ENCODE measurements around the gene FAM90A1. TPM values are rescaled to one million over a fixed set of nuclear protein-coding genes. Genes with fewer than 3 reads are reported as not detected.
"Not testable (repeated sequence)": the region's sequence is repeated elsewhere in the genome, so short reads cannot be mapped to it uniquely, and the experiment has no call there.

FAM90A1 gene
- total and polyA plus RNA-seq, 2 donors (not counting 1 experiment from before 2014, with no cell fraction given), result 0.05 to 0.33 TPM

- H3K27ac ChIP-seq (ENCODE audit: insufficient read depth, low read length); H3K4me1 ChIP-seq (ENCODE audit: control insufficient read depth, extremely low read depth, insufficient read depth, low read length); H3K79me2 ChIP-seq (ENCODE audit: control insufficient read depth, insufficient read depth, low read length); H2AFZ ChIP-seq (ENCODE audit: low read length); H3K9ac ChIP-seq (ENCODE audit: insufficient read depth, low read length); DNase-seq (ENCODE audit: low read depth in 2 of 2); H3K9me3 ChIP-seq (ENCODE audit: control insufficient read depth, insufficient read depth, low read depth, low read length); H3K4me2 ChIP-seq (ENCODE audit: extremely low read depth, insufficient read depth, low read length); H3K36me3 ChIP-seq (ENCODE audit: control insufficient read depth, insufficient read depth, low read length); H3K4me3 ChIP-seq (replicated peaks in 1 of 4; ENCODE audit: control extremely low read depth in 1 of 4, insufficient read depth in 1 of 4, low read depth in 3 of 4, low read length in 4 of 4); H4K20me1 ChIP-seq (ENCODE audit: control insufficient read depth, extremely low read depth, insufficient read depth, low read length); H3K27me3 ChIP-seq (ENCODE audit: control insufficient read depth, insufficient read depth, low read length): not testable (repeated sequence)
These were observed 6.6 kb upstream of the FAM90A1 start for GRCh38 chr12:8233935-8234495.

DNA sequence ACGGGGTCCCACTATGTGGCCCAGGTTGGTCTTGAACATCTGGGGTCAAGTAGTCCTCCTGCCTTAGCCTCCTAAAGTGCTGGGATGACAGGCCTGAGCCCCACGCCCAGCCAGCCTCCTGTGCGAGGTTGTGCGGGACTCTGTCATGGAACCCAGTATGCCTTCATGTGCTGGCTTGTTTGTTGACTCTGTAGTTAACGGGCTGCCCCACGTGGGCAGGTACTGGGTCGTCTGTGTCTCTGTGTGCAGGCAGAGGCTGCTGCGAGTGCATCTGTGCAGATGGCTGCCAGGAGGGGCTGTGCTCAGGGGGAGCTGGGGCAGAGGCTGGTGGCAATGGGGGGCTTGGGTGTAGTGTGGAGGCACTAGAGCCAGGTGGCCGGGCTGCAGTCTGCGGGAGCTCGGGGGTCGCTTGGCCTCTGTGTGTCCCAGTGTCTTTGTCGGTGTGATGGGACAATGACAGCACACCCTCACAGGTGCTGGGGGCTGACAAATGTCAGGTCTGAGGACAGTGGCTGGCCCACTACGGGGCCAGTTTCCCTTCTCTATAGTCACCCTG, 6.0 kb upstream of the FAM90A1 start:
- H3K4me1 ChIP-seq (ENCODE audit: control insufficient read depth, extremely low read depth, insufficient read depth, low read length); H3K4me2 ChIP-seq (ENCODE audit: extremely low read depth, insufficient read depth, low read length); H2AFZ ChIP-seq (ENCODE audit: low read length); H4K20me1 ChIP-seq (ENCODE audit: control insufficient read depth, extremely low read depth, insufficient read depth, low read length); H3K36me3 ChIP-seq (ENCODE audit: control insufficient read depth, insufficient read depth, low read length); H3K4me3 ChIP-seq (replicated peaks in 1 of 4; ENCODE audit: control extremely low read depth in 1 of 4, insufficient read depth in 1 of 4, low read depth in 3 of 4, low read length in 4 of 4); H3K27ac ChIP-seq (ENCODE audit: insufficient read depth, low read length); H3K79me2 ChIP-seq (ENCODE audit: control insufficient read depth, insufficient read depth, low read length); H3K9ac ChIP-seq (ENCODE audit: insufficient read depth, low read length); H3K27me3 ChIP-seq (ENCODE audit: control insufficient read depth, insufficient read depth, low read length); H3K9me3 ChIP-seq (ENCODE audit: control insufficient read depth, insufficient read depth, low read depth, low read length); DNase-seq (ENCODE audit: low read depth in 2 of 2): not testable (repeated sequence)

DNA sequence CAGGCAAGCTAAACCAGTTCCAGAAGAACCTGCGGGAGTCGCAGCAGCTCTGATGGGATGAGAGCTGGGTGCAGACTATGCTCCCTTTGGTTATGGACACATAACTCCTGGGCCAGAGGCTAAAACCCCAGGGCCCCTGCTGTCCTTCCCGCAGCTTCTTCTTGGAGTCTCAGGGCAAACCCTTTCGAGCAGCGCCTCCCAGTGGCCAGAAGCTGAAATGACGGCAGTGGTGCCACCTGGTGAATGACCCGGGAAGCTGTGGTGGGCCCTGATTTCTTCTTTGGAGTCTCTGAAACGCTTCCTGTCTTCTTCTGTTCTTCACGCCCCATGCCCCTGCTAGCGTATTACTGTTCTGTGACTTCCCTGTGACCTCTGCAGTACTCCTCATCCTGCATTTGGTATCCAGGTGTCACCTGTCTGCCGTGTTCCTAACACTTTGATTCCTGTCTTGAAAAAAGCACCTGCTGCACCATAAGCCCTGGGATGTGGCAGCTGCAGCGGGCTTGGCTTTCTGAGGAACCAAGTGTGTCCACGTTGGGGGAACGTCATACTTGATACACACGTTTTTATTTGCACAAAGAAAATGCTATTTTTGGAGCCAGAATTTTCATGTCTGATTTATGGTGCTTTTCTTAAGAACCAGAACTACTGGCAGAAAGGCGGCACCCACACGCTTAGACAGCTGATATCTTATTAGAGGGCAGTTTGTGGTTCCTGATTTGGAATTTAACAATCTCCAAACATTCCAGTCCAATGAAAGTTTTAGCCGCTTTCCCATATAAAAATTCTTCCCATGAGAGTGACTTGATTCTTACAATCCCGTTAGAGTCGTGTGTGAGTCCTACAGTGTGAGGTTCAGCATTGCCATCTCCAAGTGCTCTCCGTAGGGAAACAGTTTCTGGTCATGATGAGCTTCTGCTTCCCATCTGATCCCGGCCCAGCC, 4.5 kb upstream of the FAM90A1 start:
- TF ChIP-seq, protein P1, sequence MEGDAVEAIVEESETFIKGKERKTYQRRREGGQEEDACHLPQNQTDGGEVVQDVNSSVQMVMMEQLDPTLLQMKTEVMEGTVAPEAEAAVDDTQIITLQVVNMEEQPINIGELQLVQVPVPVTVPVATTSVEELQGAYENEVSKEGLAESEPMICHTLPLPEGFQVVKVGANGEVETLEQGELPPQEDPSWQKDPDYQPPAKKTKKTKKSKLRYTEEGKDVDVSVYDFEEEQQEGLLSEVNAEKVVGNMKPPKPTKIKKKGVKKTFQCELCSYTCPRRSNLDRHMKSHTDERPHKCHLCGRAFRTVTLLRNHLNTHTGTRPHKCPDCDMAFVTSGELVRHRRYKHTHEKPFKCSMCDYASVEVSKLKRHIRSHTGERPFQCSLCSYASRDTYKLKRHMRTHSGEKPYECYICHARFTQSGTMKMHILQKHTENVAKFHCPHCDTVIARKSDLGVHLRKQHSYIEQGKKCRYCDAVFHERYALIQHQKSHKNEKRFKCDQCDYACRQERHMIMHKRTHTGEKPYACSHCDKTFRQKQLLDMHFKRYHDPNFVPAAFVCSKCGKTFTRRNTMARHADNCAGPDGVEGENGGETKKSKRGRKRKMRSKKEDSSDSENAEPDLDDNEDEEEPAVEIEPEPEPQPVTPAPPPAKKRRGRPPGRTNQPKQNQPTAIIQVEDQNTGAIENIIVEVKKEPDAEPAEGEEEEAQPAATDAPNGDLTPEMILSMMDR (conservative IDR thresholded peaks at IDR 0.05 in 1 of 2, IDR thresholded peaks at IDR 0.05 in 1 of 2; ENCODE audit: low read depth in 1 of 2, low read length in 2 of 2), result peak; percentile 52 to 57
- DNase-seq (ENCODE audit: low read depth in 2 of 2), result peak; percentile 46 to 75
- H2AFZ ChIP-seq (ENCODE audit: low read length); H3K4me3 ChIP-seq (replicated peaks in 1 of 4; ENCODE audit: control extremely low read depth in 1 of 4, insufficient read depth in 1 of 4, low read depth in 3 of 4, low read length in 4 of 4); H3K27me3 ChIP-seq (ENCODE audit: control insufficient read depth, insufficient read depth, low read length); H3K9me3 ChIP-seq (ENCODE audit: control insufficient read depth, insufficient read depth, low read depth, low read length); H3K79me2 ChIP-seq (ENCODE audit: control insufficient read depth, insufficient read depth, low read length); H3K27ac ChIP-seq (ENCODE audit: insufficient read depth, low read length); H3K4me1 ChIP-seq (ENCODE audit: control insufficient read depth, extremely low read depth, insufficient read depth, low read length); H3K4me2 ChIP-seq (ENCODE audit: extremely low read depth, insufficient read depth, low read length); H4K20me1 ChIP-seq (ENCODE audit: control insufficient read depth, extremely low read depth, insufficient read depth, low read length); H3K36me3 ChIP-seq (ENCODE audit: control insufficient read depth, insufficient read depth, low read length); H3K9ac ChIP-seq (ENCODE audit: insufficient read depth, low read length): not testable (repeated sequence)

DNA sequence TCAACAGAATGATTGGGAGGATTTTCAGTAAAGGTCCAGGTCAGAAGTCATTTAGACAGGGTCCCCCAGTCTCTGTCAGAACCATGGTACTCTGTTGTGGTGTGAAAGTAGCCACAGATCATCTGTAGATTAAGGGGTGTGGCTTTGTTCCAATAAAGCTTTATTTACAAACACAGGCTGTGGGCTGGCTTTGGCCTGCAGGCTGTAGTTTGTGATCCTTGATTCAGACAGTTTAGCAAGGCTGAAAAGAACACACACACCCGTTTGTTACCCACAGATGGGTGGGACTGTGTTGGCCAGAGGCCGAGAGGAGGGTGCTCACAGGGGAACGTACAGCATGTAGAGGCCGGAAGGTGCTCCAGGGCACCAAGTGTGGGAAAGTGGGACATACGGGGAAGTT, 3.6 kb upstream of the FAM90A1 start:
- not testable (repeated sequence) for H3K4me1 ChIP-seq (ENCODE audit: control insufficient read depth, extremely low read depth, insufficient read depth, low read length); H3K9ac ChIP-seq (ENCODE audit: insufficient read depth, low read length); H3K9me3 ChIP-seq (ENCODE audit: control insufficient read depth, insufficient read depth, low read depth, low read length); H3K4me2 ChIP-seq (ENCODE audit: extremely low read depth, insufficient read depth, low read length); H2AFZ ChIP-seq (ENCODE audit: low read length); H3K4me3 ChIP-seq (replicated peaks in 1 of 4; ENCODE audit: control extremely low read depth in 1 of 4, insufficient read depth in 1 of 4, low read depth in 3 of 4, low read length in 4 of 4); H4K20me1 ChIP-seq (ENCODE audit: control insufficient read depth, extremely low read depth, insufficient read depth, low read length); H3K27me3 ChIP-seq (ENCODE audit: control insufficient read depth, insufficient read depth, low read length); H3K27ac ChIP-seq (ENCODE audit: insufficient read depth, low read length); DNase-seq (ENCODE audit: low read depth in 2 of 2); H3K79me2 ChIP-seq (ENCODE audit: control insufficient read depth, insufficient read depth, low read length); H3K36me3 ChIP-seq (ENCODE audit: control insufficient read depth, insufficient read depth, low read length)

- H3K36me3 ChIP-seq (ENCODE audit: control insufficient read depth, insufficient read depth, low read length); H3K4me3 ChIP-seq (replicated peaks in 1 of 4; ENCODE audit: control extremely low read depth in 1 of 4, insufficient read depth in 1 of 4, low read depth in 3 of 4, low read length in 4 of 4); H3K27me3 ChIP-seq (ENCODE audit: control insufficient read depth, insufficient read depth, low read length); H2AFZ ChIP-seq (ENCODE audit: low read length); H3K9ac ChIP-seq (ENCODE audit: insufficient read depth, low read length); H3K79me2 ChIP-seq (ENCODE audit: control insufficient read depth, insufficient read depth, low read length); DNase-seq (ENCODE audit: low read depth in 2 of 2); H4K20me1 ChIP-seq (ENCODE audit: control insufficient read depth, extremely low read depth, insufficient read depth, low read length); H3K4me2 ChIP-seq (ENCODE audit: extremely low read depth, insufficient read depth, low read length); H3K9me3 ChIP-seq (ENCODE audit: control insufficient read depth, insufficient read depth, low read depth, low read length); H3K27ac ChIP-seq (ENCODE audit: insufficient read depth, low read length); H3K4me1 ChIP-seq (ENCODE audit: control insufficient read depth, extremely low read depth, insufficient read depth, low read length): not testable (repeated sequence)
These were observed 2.1 kb upstream of the FAM90A1 start for GRCh38 chr12:8229486-8229885.

GRCh38 chr12:8228607-8229006, 1.2 kb upstream of the FAM90A1 start:
- not testable (repeated sequence) for H3K9ac ChIP-seq (ENCODE audit: insufficient read depth, low read length); H3K27me3 ChIP-seq (ENCODE audit: control insufficient read depth, insufficient read depth, low read length); H3K79me2 ChIP-seq (ENCODE audit: control insufficient read depth, insufficient read depth, low read length); H2AFZ ChIP-seq (ENCODE audit: low read length); H3K27ac ChIP-seq (ENCODE audit: insufficient read depth, low read length); H3K9me3 ChIP-seq (ENCODE audit: control insufficient read depth, insufficient read depth, low read depth, low read length); H3K4me1 ChIP-seq (ENCODE audit: control insufficient read depth, extremely low read depth, insufficient read depth, low read length); DNase-seq (ENCODE audit: low read depth in 2 of 2); H4K20me1 ChIP-seq (ENCODE audit: control insufficient read depth, extremely low read depth, insufficient read depth, low read length); H3K36me3 ChIP-seq (ENCODE audit: control insufficient read depth, insufficient read depth, low read length); H3K4me2 ChIP-seq (ENCODE audit: extremely low read depth, insufficient read depth, low read length); H3K4me3 ChIP-seq (replicated peaks in 1 of 4; ENCODE audit: control extremely low read depth in 1 of 4, insufficient read depth in 1 of 4, low read depth in 3 of 4, low read length in 4 of 4)
